Renal pelvis (tissue), 12 donors: ENCODE results near the gene IL15. TPM values are rescaled to one million over a fixed set of nuclear protein-coding genes. Genes with fewer than 3 reads are reported as not detected.
A peak's percentile ranks its signal among the peaks of the same experiment; 100 is the strongest.
"Not testable (repeated sequence)": the region's sequence is repeated elsewhere in the genome, so short reads cannot be mapped to it uniquely, and the experiment has no call there.

ENCODE experiments used
- DNase-seq: peaks from one replicate; pipeline ENCODE4 v3.0.0-alpha.2; 2013
- long read RNA-seq, 16 experiments: transcript quantifications; one replicate each; lab custom pipeline, GENCODE V29; 2026
- polyA plus RNA-seq, 3 donors: library from polyadenylated mRNA; unstranded; fragments of 120-200 nt; gene quantifications; one replicate each; pipeline ENCODE4 v1.2.1, GENCODE V29; 2013; ENCODE audit not compliant: insufficient read length in 3 of 3

IL15 gene, protein sequence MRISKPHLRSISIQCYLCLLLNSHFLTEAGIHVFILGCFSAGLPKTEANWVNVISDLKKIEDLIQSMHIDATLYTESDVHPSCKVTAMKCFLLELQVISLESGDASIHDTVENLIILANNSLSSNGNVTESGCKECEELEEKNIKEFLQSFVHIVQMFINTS
- 1 to 10 TPM; 1.1 to 1.5 (median 1.4) TPM for polyA plus RNA-seq
- long read RNA-seq, donor 1 = 0 reads
- long read RNA-seq, donor 2, partial matches to known transcripts = 0 of 1 reads
- long read RNA-seq, donor 2, other reads (novel, unspliced or antisense) = 0 of 1 reads
- long read RNA-seq, donor 3 = 0 reads
- long read RNA-seq, donor 4, partial matches to known transcripts = 0 of 2 reads
- long read RNA-seq, donor 4, other reads (novel, unspliced or antisense) = 0 of 2 reads
- long read RNA-seq, donor 5 = 0 reads
- long read RNA-seq, donor 6, partial matches to known transcripts = 0 of 1 reads
- long read RNA-seq, donor 6, other reads (novel, unspliced or antisense) = 0 of 1 reads
- long read RNA-seq, donor 7 = 0 reads
- long read RNA-seq, donor 8 = 0 reads
- long read RNA-seq, donor 9 = 0 reads
- long read RNA-seq, donor 10 = 0 reads
- long read RNA-seq, donor 11 = 0 reads
- long read RNA-seq, donor 12 = 0 reads
- long read RNA-seq, donor 13 = 0 reads
- long read RNA-seq, donor 14, partial matches to known transcripts = 0 of 1 reads
- long read RNA-seq, donor 14, other reads (novel, unspliced or antisense) = 0 of 1 reads
- long read RNA-seq, donor 15 = 0 reads
- long read RNA-seq, donor 16 = 0 reads

DNA sequence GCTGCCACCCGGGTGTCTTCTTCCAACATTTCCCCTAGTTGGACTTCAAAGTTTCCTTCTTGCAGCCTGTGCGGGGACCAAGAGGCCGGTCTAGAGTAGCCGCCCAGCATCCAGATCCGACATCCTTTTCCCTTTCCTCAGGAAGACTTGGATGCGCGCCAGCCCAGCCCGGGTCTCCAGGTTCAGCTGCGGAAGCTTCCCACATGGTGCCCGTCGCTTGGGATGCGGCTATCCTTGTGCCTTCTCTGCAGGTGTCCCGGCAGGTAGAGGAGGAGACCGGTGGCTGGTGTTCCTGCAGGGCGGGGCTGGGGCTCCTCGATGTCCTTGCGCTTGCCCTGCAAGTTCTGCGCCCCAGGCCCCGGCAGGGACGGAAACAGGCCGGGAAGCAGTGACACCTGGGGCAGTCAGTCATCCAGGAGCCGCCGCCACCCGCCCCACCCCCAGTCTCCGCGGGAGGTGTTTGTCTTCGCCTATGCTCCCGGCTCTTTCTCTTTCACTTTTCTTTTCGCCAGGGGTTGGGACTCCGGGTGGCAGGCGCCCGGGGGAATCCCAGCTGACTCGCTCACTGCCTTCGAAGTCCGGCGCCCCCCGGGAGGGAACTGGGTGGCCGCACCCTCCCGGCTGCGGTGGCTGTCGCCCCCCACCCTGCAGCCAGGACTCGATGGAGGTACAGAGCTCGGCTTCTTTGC, at the start of gene IL15:
IL15 (plus strand) TSS at position 502 of the 689 bp plus-strand sequence. CDS start 82,882 bp downstream, outside the sequence.
- peak; percentile 44 for DNase-seq

- DNase-seq = no peak
Measured at GRCh38 chr4:141587897-141588296, 48.5 kb upstream of the IL15 start.

DNA sequence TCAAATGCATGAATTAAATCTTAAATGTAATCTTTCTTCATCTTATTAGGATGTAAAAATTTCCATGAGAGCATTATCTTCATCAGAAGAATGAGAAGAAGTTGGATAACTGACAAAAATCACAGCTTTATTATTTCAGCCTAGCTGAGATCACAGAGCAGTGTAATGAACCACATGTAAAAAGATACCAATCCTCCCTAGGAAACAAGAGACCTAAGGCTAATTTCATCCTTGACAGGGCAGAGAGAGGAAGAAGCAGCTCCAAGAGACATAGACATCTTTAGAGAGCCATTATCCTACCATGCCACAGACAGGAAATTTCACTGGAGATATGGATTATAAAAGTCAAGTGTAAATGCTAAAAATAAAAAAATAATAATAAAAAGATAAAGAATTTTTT, 40.9 kb upstream of the IL15 start:
- peak; percentile 60 for DNase-seq

GRCh38 chr4:141599853-141600252, 36.5 kb upstream of the IL15 start:
- DNase-seq = no peak

DNA sequence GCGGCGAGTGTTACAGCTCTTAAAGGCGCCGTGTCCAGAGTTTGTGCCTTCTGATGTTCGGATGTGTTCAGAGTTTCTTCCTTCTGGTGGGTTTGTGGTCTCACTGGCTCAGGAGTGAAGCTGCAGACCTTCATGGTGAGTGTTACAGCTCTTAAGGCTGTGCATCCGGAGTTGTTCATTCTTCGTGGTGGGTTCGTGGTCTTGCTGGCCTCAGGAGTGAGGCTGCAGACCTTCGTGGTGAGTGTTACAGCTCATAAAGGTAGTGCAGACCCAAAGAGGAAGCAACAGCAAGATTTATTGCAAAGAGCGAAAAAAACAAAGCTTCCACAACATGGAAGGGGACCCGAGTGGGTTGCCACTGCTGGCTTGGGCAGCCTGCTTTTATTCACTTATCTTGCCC, 31.7 kb upstream of the IL15 start:
- DNase-seq = not testable (repeated sequence)

- DNase-seq = no peak
Measured at GRCh38 chr4:141605425-141605856, 30.9 kb upstream of the IL15 start.

- no peak for DNase-seq
Measured at GRCh38 chr4:141609243-141609642, 27.1 kb upstream of the IL15 start.

DNA sequence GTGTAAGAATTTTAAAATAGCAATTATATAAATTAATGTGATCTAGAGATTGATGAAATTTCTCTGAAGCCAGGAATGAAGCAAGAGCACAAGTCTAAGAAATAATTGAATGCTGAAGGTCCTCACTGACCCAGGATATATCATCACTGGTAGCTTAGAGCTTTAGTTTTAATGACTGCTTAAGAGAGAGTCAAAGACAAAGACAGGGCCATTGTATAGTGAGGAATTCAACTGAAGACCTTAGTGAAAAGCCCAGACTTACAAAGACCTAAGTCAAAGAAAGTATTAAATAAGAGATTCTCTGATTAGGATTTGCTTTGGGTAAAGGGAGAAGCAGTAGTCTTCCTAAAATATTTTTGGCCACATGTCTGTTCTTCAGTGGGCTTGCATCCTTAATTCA, 26.0 kb upstream of the IL15 start:
- DNase-seq = no peak

GRCh38 chr4:141614878-141615586, 21.4 kb upstream of the IL15 start:
- no peak for DNase-seq

DNA sequence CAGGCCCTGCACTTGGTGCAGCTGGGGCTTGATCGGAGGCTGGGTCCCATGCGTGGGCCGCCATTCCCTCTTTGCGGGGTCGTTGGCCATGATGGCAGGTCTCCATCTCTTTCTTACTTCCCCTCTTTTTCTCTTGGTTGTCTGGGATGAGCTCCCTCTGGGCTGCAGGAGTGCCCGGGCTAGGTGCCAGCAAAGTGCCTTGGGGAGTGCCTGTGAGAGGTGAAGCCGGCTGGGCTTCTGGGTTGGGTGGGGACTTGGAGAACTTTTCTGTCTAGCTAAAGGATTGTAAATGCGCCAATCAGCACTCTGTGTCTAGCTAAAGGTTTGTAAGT, 20.8 kb upstream of the IL15 start:
- DNase-seq = not testable (repeated sequence)

- DNase-seq = no peak
Measured at GRCh38 chr4:141620715-141621114, 15.7 kb upstream of the IL15 start.

DNA sequence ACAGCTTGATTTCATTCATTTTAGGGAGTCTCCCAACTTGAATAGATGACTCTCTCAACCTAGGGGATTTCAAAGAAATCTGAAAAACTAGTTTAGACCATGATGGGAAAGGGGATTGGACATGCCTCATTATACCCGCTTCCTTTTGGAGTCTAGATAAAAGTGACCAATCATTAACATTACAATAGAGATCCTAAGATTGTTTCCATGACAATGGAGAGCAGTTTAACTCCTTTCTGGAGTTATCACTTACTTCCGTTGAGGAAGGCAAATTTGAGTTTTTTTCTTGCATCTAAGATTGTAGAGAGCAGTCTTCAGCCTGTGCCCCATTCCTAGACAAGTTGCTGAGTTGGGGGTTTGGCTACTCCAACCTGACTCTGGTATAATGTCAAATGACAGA, 11.4 kb upstream of the IL15 start:
- DNase-seq = no peak

- DNase-seq = no peak
Measured at GRCh38 chr4:141630854-141631253, 5.5 kb upstream of the IL15 start.

GRCh38 chr4:141635736-141636081, 674 bp upstream of the IL15 start:
- DNase-seq = no peak

GRCh38 chr4:141636771-141637460, 533 bp downstream of the IL15 start:
- DNase-seq = peak; percentile 38

DNA sequence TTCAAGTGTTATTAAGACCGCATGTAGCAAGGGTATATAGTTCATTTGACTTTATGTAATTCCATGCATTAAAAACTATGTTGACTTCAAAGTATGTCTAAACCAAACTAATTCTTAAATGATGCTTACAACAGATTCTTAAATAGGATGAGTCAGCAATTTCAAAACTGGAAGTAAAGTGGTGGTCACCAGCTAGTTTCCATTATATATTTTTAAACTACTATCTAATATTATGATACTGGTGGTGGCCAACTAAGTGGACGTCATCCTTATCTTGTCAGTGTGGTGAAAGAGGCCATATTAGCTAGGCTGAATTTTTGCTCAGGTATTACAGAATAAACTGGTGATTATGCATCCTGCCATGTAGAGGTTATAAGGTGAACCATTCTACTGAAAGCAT, 1.2 kb downstream of the IL15 start:
- no peak for DNase-seq

- DNase-seq = no peak
Measured at GRCh38 chr4:141638230-141638629, 1.8 kb downstream of the IL15 start.

- DNase-seq = no peak
Measured at GRCh38 chr4:141640696-141641095, 4.3 kb downstream of the IL15 start.

GRCh38 chr4:141642063-141642462, 5.7 kb downstream of the IL15 start:
- DNase-seq = no peak

- no peak for DNase-seq
Measured at GRCh38 chr4:141642711-141643110, 6.3 kb downstream of the IL15 start.

- no peak for DNase-seq
Measured at GRCh38 chr4:141643557-141643956, 7.2 kb downstream of the IL15 start.
